Activated CD8-positive, alpha-beta T cell treated with anti-CD3 and anti-CD28 coated beads for 36 hours (primary cell): ENCODE data around the gene DNASE1L2. TPM values are rescaled to one million over a fixed set of nuclear protein-coding genes. Genes with fewer than 3 reads are reported as not detected.
"Not testable (repeated sequence)": the region's sequence is repeated elsewhere in the genome, so short reads cannot be mapped to it uniquely, and the experiment has no call there.

ENCODE experiments used
- ATAC-seq: fragments of 200-7000 bp; cut with Tn5 transposase; one replicate; pipeline ENCODE4 v1.10.0; 2021; ENCODE audit warnings: mild to moderate bottlenecking, moderate library complexity
- CTCF ChIA-PET: fragments of 350-600 bp; sonication (Branson Sonifier 250); formaldehyde crosslinking; loops from one replicate; lab custom pipeline; 2021; ENCODE audit warnings: antibody characterized with exemption; lab: Charles Lee
- POLR2A ChIA-PET: fragments of 350-600 bp; sonication (Branson Sonifier 250); formaldehyde crosslinking; loops from one replicate; lab custom pipeline; 2021; ENCODE audit warnings: antibody characterized with exemption; lab: Charles Lee
- DNase-seq: peaks from one replicate; pipeline ENCODE4 v3.0.0-alpha.2; 2020
- H3K27ac Mint-ChIP-seq: one replicate; pipeline ENCODE4 v1.8.0; 2021; ENCODE audit warnings: mild to moderate bottlenecking, mixed read lengths
- H3K27me3 Mint-ChIP-seq: one replicate; pipeline ENCODE4 v1.8.0; 2021; ENCODE audit warnings: mixed read lengths
- H3K36me3 Mint-ChIP-seq: one replicate; pipeline ENCODE4 v1.8.0; 2021; ENCODE audit warnings: low read depth, mixed read lengths
- H3K4me1 Mint-ChIP-seq: one replicate; pipeline ENCODE4 v1.8.0; 2021; ENCODE audit warnings: low read depth, mixed read lengths
- H3K4me3 Mint-ChIP-seq: one replicate; pipeline ENCODE4 v1.8.0; 2021; ENCODE audit warnings: mild to moderate bottlenecking, moderate library complexity, mixed read lengths
- H3K9me3 Mint-ChIP-seq: one replicate; pipeline ENCODE4 v1.8.0; 2021; ENCODE audit warnings: mixed read lengths
- CTCF ChIP-seq: fragments of 200-600 bp; IDR thresholded peaks from one replicate; pipeline ENCODE4 v1.8.0; 2022; ENCODE audit warnings: antibody characterized with exemption, mild to moderate bottlenecking
- intact Hi-C: fragments of 100-400 bp; cut with micrococcal nuclease; formaldehyde crosslinking; loops from one replicate; pipeline ENCODE4 v1.10.0; 2022
- total RNA-seq, 2 experiments: library from RNA; stranded (reverse); gene quantifications; one replicate each; pipeline ENCODE4 v1.2.3, GENCODE V29; 2021

Gene DNASE1L2
- total RNA-seq, 2 experiments from 2014 or later: 0.32 to 0.51 TPM

DNA sequence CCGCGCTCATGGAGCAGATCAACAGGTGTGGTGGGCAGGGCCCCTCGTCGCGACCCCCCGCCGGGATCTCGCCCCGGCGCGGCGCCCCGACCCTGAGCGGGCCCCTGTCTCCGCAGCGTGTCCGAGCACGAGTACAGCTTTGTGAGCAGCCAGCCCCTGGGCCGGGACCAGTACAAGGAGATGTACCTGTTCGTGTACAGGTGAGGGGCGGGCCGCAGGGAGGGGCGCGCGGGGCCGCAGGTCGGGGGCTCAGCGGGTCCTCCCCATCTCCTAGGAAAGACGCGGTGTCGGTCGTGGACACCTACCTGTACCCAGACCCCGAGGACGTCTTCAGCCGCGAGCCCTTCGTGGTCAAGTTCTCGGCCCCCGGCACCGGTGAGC is 848 bp downstream of the DNASE1L2 start:
- Mint-ChIP-seq H3K4me1 (peaks cover 2% of the 10 kb centered on the region), H3K27ac (no peak overlapping the region), H3K9me3 (no peaks in the 10 kb centered on the region), H3K27me3 (no peaks in the 10 kb centered on the region), H3K36me3 (peaks cover 19% of the 10 kb centered on the region), H3K4me3 (no peak overlapping the region)
- intact Hi-C loops: no loop called here
- DNase-seq (no peak), ATAC-seq (no peak)
- ChIA-PET POLR2A (interaction anchor here (0.8 to 3.5 kb wide), 5 partner anchors 11 to 82 kb away, joined by 3 to 16 read pairs (median 3); partner anchors contain the start of genes ECI1 and TRAF7), CTCF (no interaction called here)
- no peak for TF ChIP-seq CTCF

- H3K36me3 Mint-ChIP-seq: peaks cover 19% of the 10 kb centered on the region
- TF ChIP-seq CTCF: no peak
- no peak overlapping the region for H3K27ac Mint-ChIP-seq
- no peaks in the 10 kb centered on the region for H3K27me3 Mint-ChIP-seq
- no peak overlapping the region for H3K4me3 Mint-ChIP-seq
- ChIA-PET CTCF (no interaction called here), POLR2A (interaction anchor here (0.8 to 3.5 kb wide), 5 partner anchors 10 to 22 kb away, joined by 3 to 16 read pairs (median 4); partner anchors contain the start of gene ECI1)
- intact Hi-C loops: no loop called here
- peaks cover 2% of the 10 kb centered on the region for H3K4me1 Mint-ChIP-seq
- no peaks in the 10 kb centered on the region for H3K9me3 Mint-ChIP-seq
- no peak for DNase-seq
- ATAC-seq: no peak
These were observed 1.4 kb downstream of the DNASE1L2 start for GRCh38 chr16:2237493-2238149.

- intact Hi-C loops: no loop called here
- Mint-ChIP-seq H3K36me3 (peaks cover 16% of the 10 kb centered on the region), H3K4me1 (peaks cover 2% of the 10 kb centered on the region), H3K9me3 (no peaks in the 10 kb centered on the region), H3K27me3 (no peaks in the 10 kb centered on the region), H3K27ac (no peak overlapping the region), H3K4me3 (no peak overlapping the region)
- ChIA-PET CTCF (no interaction called here), POLR2A (interaction anchor here (0.9 to 3.5 kb wide), 7 partner anchors 12 to 83 kb away, joined by 3 to 16 read pairs (median 4); partner anchors contain the start of genes ECI1, RNPS1 and TRAF7)
- no peak for DNase-seq
- peak; percentile 17 for ATAC-seq
- no peak for TF ChIP-seq CTCF
These were observed 2.0 kb downstream of the DNASE1L2 start for GRCh38 chr16:2238150-2238837.

DNA sequence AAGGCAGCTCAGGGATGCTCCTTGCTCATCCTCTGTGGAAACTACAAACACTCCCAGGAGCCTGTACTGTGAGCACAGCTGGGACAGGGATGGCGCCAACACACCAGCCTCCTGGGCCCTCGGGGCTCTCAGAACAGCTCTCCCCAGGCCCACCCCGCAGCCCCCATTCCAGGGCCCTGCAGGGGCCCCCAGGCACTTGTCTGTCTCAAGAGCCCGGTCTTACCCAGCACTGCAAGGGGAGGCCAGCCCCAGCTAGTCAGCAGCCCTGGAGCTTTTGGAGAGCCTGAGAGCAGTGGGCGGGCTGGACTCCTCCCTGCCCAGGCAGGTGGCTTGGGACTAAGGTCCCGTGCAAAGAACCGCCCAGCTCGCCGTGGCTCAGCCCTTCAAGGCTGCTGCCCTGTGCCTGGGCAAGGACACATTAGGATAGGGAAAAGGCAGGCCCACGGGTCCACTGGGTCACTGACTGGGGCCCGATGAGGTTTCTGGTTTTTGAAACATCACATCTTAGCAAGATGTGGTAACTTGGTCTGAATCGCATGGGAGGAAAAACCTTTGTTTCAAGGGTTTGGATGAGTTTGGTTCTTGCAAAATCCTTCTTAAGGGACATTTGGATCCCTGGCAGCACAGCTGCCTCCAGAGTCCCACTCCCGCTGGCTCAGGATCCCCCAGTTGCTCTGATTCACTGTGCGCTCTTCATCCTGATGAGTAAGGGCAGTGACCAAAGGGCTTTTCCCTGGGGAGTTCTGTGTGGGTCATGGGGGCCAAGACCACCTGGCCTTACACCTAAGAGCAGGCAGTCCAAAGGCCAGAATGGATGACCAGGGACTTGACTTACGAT is 2.8 kb downstream of the DNASE1L2 start:
- TF ChIP-seq CTCF: no peak
- Mint-ChIP-seq H3K27ac (no peak overlapping the region), H3K36me3 (peaks cover 14% of the 10 kb centered on the region), H3K9me3 (no peaks in the 10 kb centered on the region), H3K4me3 (no peak overlapping the region), H3K4me1 (peaks cover 2% of the 10 kb centered on the region), H3K27me3 (no peaks in the 10 kb centered on the region)
- no peak for DNase-seq
- intact Hi-C loops: no loop called here
- ChIA-PET CTCF (no interaction called here), POLR2A (interaction anchor here (0.8 to 1.4 kb wide), 7 partner anchors 12 to 84 kb away, joined by 3 to 4 read pairs (median 3); partner anchors contain the start of genes ECI1, RNPS1 and TRAF7)
- ATAC-seq: no peak

DNA sequence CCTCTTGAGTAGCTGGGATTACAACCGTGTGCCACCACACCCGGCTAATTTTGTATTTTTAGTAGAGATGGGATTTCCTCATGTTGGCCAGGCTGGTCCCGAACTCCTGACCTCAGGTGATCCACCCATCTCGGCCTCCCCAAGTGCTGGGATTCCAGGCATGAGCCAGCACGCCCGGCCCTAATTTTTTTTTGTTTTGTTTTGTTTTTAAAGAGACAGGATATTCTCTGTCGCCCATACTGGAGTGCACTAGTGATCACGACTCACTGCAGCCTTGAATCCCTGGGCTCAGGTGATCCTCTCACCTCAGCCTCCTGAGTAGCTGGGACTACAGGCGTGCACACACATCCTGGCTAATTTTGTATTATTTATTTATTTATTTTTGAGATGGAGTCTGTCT is 4.1 kb downstream of the DNASE1L2 start:
- POLR2A ChIA-PET: interaction anchor here (0.5 to 1.3 kb wide), 4 partner anchors 10 to 17 kb away, joined by 3 read pairs; partner anchors contain the start of gene E4F1
- H3K4me1 Mint-ChIP-seq, H3K4me3 Mint-ChIP-seq, H3K9me3 Mint-ChIP-seq, intact Hi-C loops, DNase-seq, H3K36me3 Mint-ChIP-seq, ATAC-seq, CTCF ChIA-PET, H3K27ac Mint-ChIP-seq, H3K27me3 Mint-ChIP-seq: not testable (repeated sequence)
